GM12878 (cell line): ENCODE data around the gene PPM1D. TPM values are rescaled to one million over a fixed set of nuclear protein-coding genes. Genes with fewer than 3 reads are reported as not detected.

Experiments used
- ATAC-seq: fragments of 200-7000 bp; cut with Tn5 transposase; 3 replicates; pipeline ENCODE4 v1.9.1; 2020; ENCODE audit warnings: mild to moderate bottlenecking, moderate library complexity
- BruUV-seq: library from RNA; stranded (reverse); fragments of 400-500 nt; replicated peaks from 2 replicates; lab custom pipeline; 2021; lab: Mats Ljungman, UMichigan
- CTCF ChIA-PET: fragments of 300-600 bp; sonication (Branson Sonifier 250); formaldehyde crosslinking; extraction: SDS; loops from one replicate; lab custom pipeline; 2021; ENCODE audit warnings: inconsistent platforms; lab: Yijun Ruan, JAX
- POLR2A ChIA-PET: fragments of 350-600 bp; formaldehyde crosslinking; extraction: SDS; loops from one replicate; lab custom pipeline; 2021; ENCODE audit warnings: inconsistent platforms; lab: Charles Lee
- RAD21 ChIA-PET: fragments of 300-600 bp; sonication (Branson Sonifier 250); formaldehyde crosslinking; loops from one replicate; lab custom pipeline; 2023; ENCODE audit warnings: antibody characterized with exemption; ENCODE audit not compliant: unreplicated experiment; lab: Charles Lee
- SMC1A ChIA-PET: fragments of 300-600 bp; sonication (Branson Sonifier 250); formaldehyde crosslinking; loops from one replicate; lab custom pipeline; 2023; ENCODE audit not compliant: unreplicated experiment, uncharacterized antibody; lab: Charles Lee
- DNase-seq: peaks from one replicate; pipeline ENCODE4 v3.0.0-alpha.2; 2011; ENCODE audit warnings: low read depth, low spot score
- FAIRE-seq: peaks from 3 replicates; lab custom pipeline; 2011; peaks lifted over from hg19 to GRCh38; lab: Jason Lieb, UNC
- H2AFZ ChIP-seq: 2 replicates; pipeline ENCODE4 v1.6.0; 2011; ENCODE audit warnings: low read depth, low read length, control low read depth; ENCODE audit not compliant: control insufficient read depth
- H3K27ac ChIP-seq: 2 replicates; pipeline ENCODE4 v1.5.1; 2011; ENCODE audit warnings: control low read depth; ENCODE audit not compliant: control insufficient read depth, insufficient read depth
- H3K27me3 ChIP-seq, 2 experiments: replicated peaks in 1 of 2; 2 replicates each; pipeline versions ENCODE4 v1.6.0 to v1.6.1; 2011; ENCODE audit warnings: low read length in 1 of 2; ENCODE audit not compliant: control insufficient read depth in 2 of 2, insufficient read depth in 2 of 2
- H3K36me3 ChIP-seq, 2 experiments: 2 replicates each; pipeline ENCODE4 v1.5.1; 2011; ENCODE audit warnings: low read length in 1 of 2; ENCODE audit not compliant: control insufficient read depth in 2 of 2, insufficient read depth in 2 of 2
- H3K4me1 ChIP-seq: 2 replicates; pipeline ENCODE4 v1.6.1; 2011; ENCODE audit warnings: mild to moderate bottlenecking, low read length, moderate library complexity, mixed read lengths; ENCODE audit not compliant: control insufficient read depth, insufficient read depth
- H3K4me2 ChIP-seq: 2 replicates; pipeline ENCODE4 v1.6.0; 2011; ENCODE audit warnings: control low read depth; ENCODE audit not compliant: control insufficient read depth, insufficient read depth
- H3K4me3 ChIP-seq: fragments of 200-600 bp; sonication (generic); 2 replicates; pipeline ENCODE4 v1.5.1; 2016
- H3K79me2 ChIP-seq: 2 replicates; pipeline ENCODE4 v1.6.0; 2011; ENCODE audit warnings: low read length; ENCODE audit not compliant: control insufficient read depth, insufficient read depth
- H3K9ac ChIP-seq: 2 replicates; pipeline ENCODE4 v1.8.0; 2011; ENCODE audit warnings: low read length, control low read depth, mixed read lengths; ENCODE audit not compliant: control insufficient read depth, insufficient read depth
- H3K9me3 ChIP-seq: replicated peaks from 3 replicates; pipeline ENCODE4 v1.5.1; 2011; ENCODE audit warnings: mild to moderate bottlenecking, low read length; ENCODE audit not compliant: control insufficient read depth, insufficient read depth
- H4K20me1 ChIP-seq: 2 replicates; pipeline ENCODE4 v1.6.0; 2011; ENCODE audit not compliant: control insufficient read depth, insufficient read depth
- CUX1 ChIP-seq: IDR thresholded peaks from 2 replicates; pipeline ENCODE4 v1.6.1; 2012; ENCODE audit warnings: improper control_type of control experiment, low read depth, low read length; ENCODE audit not compliant: insufficient replicate concordance
- ESRRA ChIP-seq: IDR thresholded peaks from 2 replicates; pipeline ENCODE4 v1.6.1; 2012; ENCODE audit warnings: mild to moderate bottlenecking, low read length, improper control_type of control experiment
- HDGF ChIP-seq: fragments of 450-650 bp; IDR thresholded peaks from 2 replicates; pipeline ENCODE4 v1.6.1; 2016; ENCODE audit warnings: antibody characterized with exemption
- IRF5 ChIP-seq: fragments of 450-650 bp; IDR thresholded peaks from 2 replicates; pipeline ENCODE4 v1.6.1; 2017; ENCODE audit warnings: borderline replicate concordance
- MTA3 ChIP-seq: IDR thresholded peaks from 2 replicates; pipeline ENCODE4 v1.6.1; 2012; ENCODE audit warnings: low read length, inconsistent platforms, borderline replicate concordance
- PML ChIP-seq: IDR thresholded peaks from 2 replicates; pipeline ENCODE4 v1.6.1; 2012; ENCODE audit warnings: low read length, inconsistent platforms
- SMAD1 ChIP-seq: fragments of 450-650 bp; IDR thresholded peaks from 2 replicates; pipeline ENCODE4 v1.6.1; 2018; ENCODE audit warnings: mild to moderate bottlenecking, low read depth; ENCODE audit not compliant: partially characterized antibody
- SP1 ChIP-seq: IDR thresholded peaks from one replicate; pipeline ENCODE4 v1.6.1; 2011; ENCODE audit warnings: low read depth, low read length
- ZBTB11 ChIP-seq: fragments of 450-650 bp; formaldehyde crosslinking; IDR thresholded peaks from 2 replicates; pipeline ENCODE4 v1.5.0; 2022; ENCODE audit warnings: mild to moderate bottlenecking, missing genetic modification characterization
- WGBS: methylation state at CpG from one replicate; pipeline ENCODE4 v1.1.6; 2016; ENCODE audit warnings: low lambda C conversion rate; ENCODE audit not compliant: insufficient replicate concordance, insufficient coverage; ENCODE audit errors: missing lambda C conversion rate; 5-methylcytosine and 5-hydroxymethylcytosine counted together
- in situ Hi-C: fragments of 300-500 bp; cut with MboI; formaldehyde crosslinking; loops from 9 replicates; pipeline ENCODE4 v1.14.3; 2018; ENCODE audit warnings: mixed read lengths
- intact Hi-C: fragments of 100-400 bp; cut with micrococcal nuclease; formaldehyde crosslinking; loops from one replicate; pipeline ENCODE4 v1.14.2; 2022; ENCODE audit not compliant: unreplicated experiment
- polyA plus RNA-seq, 11 experiments: library from polyadenylated mRNA; depleted of rRNA in 4 of 11; unstranded in 6 of 11; stranded (reverse) in 5 of 11; fragments of >200 nt; fragmentation: Nextera tagmentation in 4 of 11; fragmentation: Illumina TruSeq in 1 of 11; extraction: Ambion mirVana in 4 of 11; extraction: Trizol in 1 of 11; gene quantifications; 1 replicate in 1 of 11; 2 replicates in 10 of 11; pipeline versions ENCODE4 v1.2.1 to v1.2.3, GENCODE V29; 2011 to 2016; ENCODE audit warnings: inconsistent platforms in 2 of 11, missing spikeins in 2 of 11, low read depth in 1 of 11
- total RNA-seq, 4 experiments: library from RNA; depleted of rRNA in 3 of 4; stranded (reverse); fragments of >200 nt in 3 of 4; fragmentation: Illumina TruSeq in 1 of 4; extraction: Trizol in 1 of 4; gene quantifications; 2 replicates each; pipeline versions ENCODE4 v1.2.1 to v1.2.3, GENCODE V29; 2013 to 2021

PPM1D gene
- total and polyA plus RNA-seq, 10 of the 15 experiments (the other 5 are each of a cell fraction or from before 2014, with no cell fraction given) = 1.9 to 20.8 (median 10.7) TPM

- TF ChIP-seq SP1 (peak; percentile 65), IRF5 (no peak), SMAD1 (peak; percentile 98), MTA3 (no peak), PML (0 out of 2 replicates have a peak, but pooled peaks have one; percentile 45)
Measured at GRCh38 chr17:60601447-60602384, 1.7 kb downstream of the PPM1D start (continued).

GRCh38 chr17:60602385-60602742 lies 2.4 kb downstream of the PPM1D start:
- in situ Hi-C loops = no loop called here
- DNase-seq = no peak
- Histone ChIP-seq H4K20me1 (no peaks in the 10 kb centered on the region), H3K27ac (no peak overlapping the region)
- no peak for ATAC-seq
- TF ChIP-seq ESRRA (no peak), CUX1 (no peak), HDGF (no peak), ZBTB11 (CRISPR knock-in tag) (no peak)
- TF ChIP-seq, all 136 proteins: peak for 0
- Histone ChIP-seq H2AFZ (no peak overlapping the region), H3K4me1 (no peaks in the 10 kb centered on the region), H3K4me2 (peak overlapping the region; percentile 45), H3K36me3 (no peaks in the 10 kb centered on the region), H3K4me3 (peak overlapping the region; percentile 89), H3K9ac (peak overlapping the region; percentile 81), H3K27me3 (no peaks in the 10 kb centered on the region), H3K9me3 (no peaks in the 10 kb centered on the region), H3K79me2 (peaks cover 70% of the 10 kb centered on the region)
- no TSS peak for BruUV-seq
- FAIRE-seq = no peak
- ChIA-PET RAD21 (no interaction called here), POLR2A (interaction anchor here (0.6 to 0.9 kb wide), 4 partner anchors 12 to 503 kb away, joined by 4 to 12 read pairs (median 4); no protein-coding TSS in a partner anchor), CTCF (interaction anchor here (0.9 to 5.9 kb wide), 3 partner anchors 10 to 37 kb away, joined by 3 to 47 read pairs (median 5); no protein-coding TSS in a partner anchor), SMC1A (interaction anchor here (0.7 to 1.5 kb wide), 3 partner anchors 12 to 41 kb away, joined by 3 to 4 read pairs (median 3); no protein-coding TSS in a partner anchor)
- intact Hi-C loops = no loop called here
- 27% methylated on average over 12 of the region's 12 CpGs for WGBS
